Measurements from ENCODE around the gene ZNF468.
A peak's percentile ranks its signal among the peaks of the same experiment; 100 is the strongest.
"Not testable (repeated sequence)": the region's sequence is repeated elsewhere in the genome, so short reads cannot be mapped to it uniquely, and the experiment has no call there.

Gene ZNF468

GRCh38 chr19:52856540-52857377 lies 660 bp downstream of the ZNF468 start:
- Mint-ChIP-seq H3K27ac (peak overlapping the region; percentile 89), H3K4me1 (ENCODE audit: low read depth) (peaks cover 15% of the 10 kb centered on the region), H3K36me3 (peaks cover 12% of the 10 kb centered on the region), H3K4me3 (peak overlapping the region; percentile 94)
- H3K27me3 Mint-ChIP-seq; H3K9me3 Mint-ChIP-seq (ENCODE audit: low read depth): not testable (repeated sequence)

- Mint-ChIP-seq H3K9me3 (ENCODE audit: low read depth) (peaks cover 10% of the 10 kb centered on the region), H3K36me3 (peaks cover 62% of the 10 kb centered on the region)
- H3K27me3 Mint-ChIP-seq; H3K27ac Mint-ChIP-seq; H3K4me1 Mint-ChIP-seq (ENCODE audit: low read depth); H3K4me3 Mint-ChIP-seq: not testable (repeated sequence)
These were observed 10.1 kb downstream of the ZNF468 start for GRCh38 chr19:52847352-52847751.

GRCh38 chr19:52840825-52841465 lies 16.5 kb downstream of the ZNF468 start:
- not testable (repeated sequence) for H3K27ac Mint-ChIP-seq; H3K27me3 Mint-ChIP-seq; H3K4me3 Mint-ChIP-seq; H3K4me1 Mint-ChIP-seq (ENCODE audit: low read depth)
- H3K9me3 Mint-ChIP-seq (ENCODE audit: low read depth), result peaks cover 29% of the 10 kb centered on the region
- peaks cover 71% of the 10 kb centered on the region for H3K36me3 Mint-ChIP-seq

- peaks cover 30% of the 10 kb centered on the region for H3K9me3 Mint-ChIP-seq (ENCODE audit: low read depth)
- H3K4me1 Mint-ChIP-seq (ENCODE audit: low read depth); H3K27me3 Mint-ChIP-seq; H3K27ac Mint-ChIP-seq; H3K4me3 Mint-ChIP-seq: not testable (repeated sequence)
- peaks cover 30% of the 10 kb centered on the region for H3K36me3 Mint-ChIP-seq
These were observed 23.1 kb downstream of the ZNF468 start for GRCh38 chr19:52834289-52834688.

GRCh38 chr19:52833541-52833940 lies 23.9 kb downstream of the ZNF468 start:
- not testable (repeated sequence) for H3K4me3 Mint-ChIP-seq; H3K27me3 Mint-ChIP-seq; H3K27ac Mint-ChIP-seq; H3K4me1 Mint-ChIP-seq (ENCODE audit: low read depth)
- H3K36me3 Mint-ChIP-seq, result peaks cover 28% of the 10 kb centered on the region
- peaks cover 30% of the 10 kb centered on the region for H3K9me3 Mint-ChIP-seq (ENCODE audit: low read depth)

GRCh38 chr19:52829866-52830265 lies 27.6 kb downstream of the ZNF468 start:
- H3K36me3 Mint-ChIP-seq, result peaks cover 21% of the 10 kb centered on the region
- not testable (repeated sequence) for H3K4me3 Mint-ChIP-seq; H3K4me1 Mint-ChIP-seq (ENCODE audit: low read depth); H3K27ac Mint-ChIP-seq; H3K27me3 Mint-ChIP-seq
- peaks cover 12% of the 10 kb centered on the region for H3K9me3 Mint-ChIP-seq (ENCODE audit: low read depth)

GRCh38 chr19:52825765-52826164 lies 31.7 kb downstream of the ZNF468 start:
- Mint-ChIP-seq H3K4me1 (ENCODE audit: low read depth) (peaks cover 4% of the 10 kb centered on the region), H3K4me3 (no peak overlapping the region), H3K36me3 (peaks cover 15% of the 10 kb centered on the region), H3K27me3 (no peaks in the 10 kb centered on the region), H3K9me3 (ENCODE audit: low read depth) (peaks cover 9% of the 10 kb centered on the region), H3K27ac (no peak overlapping the region)

- Mint-ChIP-seq H3K4me1 (ENCODE audit: low read depth) (peaks cover 16% of the 10 kb centered on the region), H3K27me3 (no peaks in the 10 kb centered on the region), H3K36me3 (peaks cover 17% of the 10 kb centered on the region), H3K27ac (no peak overlapping the region), H3K9me3 (ENCODE audit: low read depth) (peaks cover 7% of the 10 kb centered on the region), H3K4me3 (no peak overlapping the region)
These were observed 33.7 kb downstream of the ZNF468 start for GRCh38 chr19:52823676-52824075.

- peaks cover 17% of the 10 kb centered on the region for H3K4me1 Mint-ChIP-seq (ENCODE audit: low read depth)
- peaks cover 22% of the 10 kb centered on the region for H3K36me3 Mint-ChIP-seq
- peak within 1 kb of the TSS; percentile 94 for H3K4me3 Mint-ChIP-seq
- not testable (repeated sequence) for H3K9me3 Mint-ChIP-seq (ENCODE audit: low read depth); H3K27me3 Mint-ChIP-seq
- H3K27ac Mint-ChIP-seq, result peak within 1 kb of the TSS; percentile 51
These were observed 36.0 kb downstream of the ZNF468 start, which contains the start of gene ZNF28 for GRCh38 chr19:52821204-52821960. Gene ZNF28 (minus strand): TSS chr19:52821633. CDS start chr19:52817958, 3,675 bp downstream.

GRCh38 chr19:52820472-52821203 lies 36.8 kb downstream of the ZNF468 start:
- peaks cover 17% of the 10 kb centered on the region for H3K4me1 Mint-ChIP-seq (ENCODE audit: low read depth)
- not testable (repeated sequence) for H3K27me3 Mint-ChIP-seq; H3K9me3 Mint-ChIP-seq (ENCODE audit: low read depth)
- peak overlapping the region; percentile 94 for H3K4me3 Mint-ChIP-seq
- peaks cover 22% of the 10 kb centered on the region for H3K36me3 Mint-ChIP-seq
- H3K27ac Mint-ChIP-seq, result peak overlapping the region; percentile 51

GRCh38 chr19:52809801-52810200 lies 47.6 kb downstream of the ZNF468 start:
- peaks cover 11% of the 10 kb centered on the region for H3K9me3 Mint-ChIP-seq (ENCODE audit: low read depth)

GRCh38 chr19:52799950-52800640 lies 57.3 kb downstream of the ZNF468 start:
- not testable (repeated sequence) for H3K27me3 Mint-ChIP-seq; H3K4me3 Mint-ChIP-seq; H3K27ac Mint-ChIP-seq; H3K4me1 Mint-ChIP-seq (ENCODE audit: low read depth)
- H3K36me3 Mint-ChIP-seq, result peaks cover 60% of the 10 kb centered on the region
- peaks cover 27% of the 10 kb centered on the region for H3K9me3 Mint-ChIP-seq (ENCODE audit: low read depth)

More at GRCh38 chr19:52809801-52810200, 47.6 kb downstream of the ZNF468 start:
- Mint-ChIP-seq H3K27me3 (no peaks in the 10 kb centered on the region), H3K4me1 (ENCODE audit: low read depth) (no peaks in the 10 kb centered on the region), H3K4me3 (no peak overlapping the region), H3K27ac (no peak overlapping the region), H3K36me3 (peaks cover 35% of the 10 kb centered on the region)

GRCh38 chr19:52789440-52789839 lies 68.0 kb downstream of the ZNF468 start:
- Mint-ChIP-seq H3K9me3 (ENCODE audit: low read depth) (peaks cover 21% of the 10 kb centered on the region), H3K27ac (no peak overlapping the region), H3K36me3 (peaks cover 15% of the 10 kb centered on the region), H3K27me3 (no peaks in the 10 kb centered on the region), H3K4me3 (peak overlapping the region; percentile 35), H3K4me1 (ENCODE audit: low read depth) (peaks cover 21% of the 10 kb centered on the region)
